Measurements from ENCODE around the gene WDR26.

DNA sequence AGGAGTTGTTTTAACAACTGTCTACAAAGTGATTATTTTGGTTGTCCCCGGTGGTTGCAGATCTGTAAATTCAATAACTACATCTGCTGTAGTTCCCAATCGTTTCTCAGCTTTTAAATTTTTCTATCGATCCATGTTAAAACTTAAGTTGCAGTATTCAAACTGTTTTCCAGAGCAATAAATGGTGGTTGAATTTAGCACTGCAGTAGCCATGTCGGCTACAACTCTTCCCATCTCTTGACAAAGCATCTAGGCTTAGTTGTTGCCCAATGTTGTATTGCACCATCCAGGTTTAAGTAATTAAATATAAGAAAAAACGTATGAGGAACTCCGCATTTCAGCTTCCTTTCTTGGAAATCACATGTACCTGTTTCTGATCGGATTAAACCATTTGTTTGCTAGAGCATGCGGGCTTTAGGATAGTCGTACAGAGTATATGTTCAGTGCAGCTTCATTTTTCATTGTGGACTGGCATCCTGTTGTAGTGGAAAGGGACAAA lies 76.9 kb downstream of the WDR26 start:
- TF ChIP-seq, protein P1, sequence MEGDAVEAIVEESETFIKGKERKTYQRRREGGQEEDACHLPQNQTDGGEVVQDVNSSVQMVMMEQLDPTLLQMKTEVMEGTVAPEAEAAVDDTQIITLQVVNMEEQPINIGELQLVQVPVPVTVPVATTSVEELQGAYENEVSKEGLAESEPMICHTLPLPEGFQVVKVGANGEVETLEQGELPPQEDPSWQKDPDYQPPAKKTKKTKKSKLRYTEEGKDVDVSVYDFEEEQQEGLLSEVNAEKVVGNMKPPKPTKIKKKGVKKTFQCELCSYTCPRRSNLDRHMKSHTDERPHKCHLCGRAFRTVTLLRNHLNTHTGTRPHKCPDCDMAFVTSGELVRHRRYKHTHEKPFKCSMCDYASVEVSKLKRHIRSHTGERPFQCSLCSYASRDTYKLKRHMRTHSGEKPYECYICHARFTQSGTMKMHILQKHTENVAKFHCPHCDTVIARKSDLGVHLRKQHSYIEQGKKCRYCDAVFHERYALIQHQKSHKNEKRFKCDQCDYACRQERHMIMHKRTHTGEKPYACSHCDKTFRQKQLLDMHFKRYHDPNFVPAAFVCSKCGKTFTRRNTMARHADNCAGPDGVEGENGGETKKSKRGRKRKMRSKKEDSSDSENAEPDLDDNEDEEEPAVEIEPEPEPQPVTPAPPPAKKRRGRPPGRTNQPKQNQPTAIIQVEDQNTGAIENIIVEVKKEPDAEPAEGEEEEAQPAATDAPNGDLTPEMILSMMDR (IDR thresholded peaks at IDR 0.05) = peak in 2 of 3 donors; percentile 16 to 24
- no peak for TF ChIP-seq POLR2AphosphoS5 (IDR thresholded peaks at IDR 0.05)

Measured in breast epithelium (tissue), 3 donors.